AML-193 (cell line): ENCODE measurements around the gene CDKN2B.
"Not testable (repeated sequence)": the region's sequence is repeated elsewhere in the genome, so short reads cannot be mapped to it uniquely, and the experiment has no call there.

ENCODE experiments used
- DNase-seq, 2 experiments: peaks; one replicate each; lab custom pipeline; 2025; lab: John Stamatoyannopoulos, UW

The CDKN2B gene

DNA sequence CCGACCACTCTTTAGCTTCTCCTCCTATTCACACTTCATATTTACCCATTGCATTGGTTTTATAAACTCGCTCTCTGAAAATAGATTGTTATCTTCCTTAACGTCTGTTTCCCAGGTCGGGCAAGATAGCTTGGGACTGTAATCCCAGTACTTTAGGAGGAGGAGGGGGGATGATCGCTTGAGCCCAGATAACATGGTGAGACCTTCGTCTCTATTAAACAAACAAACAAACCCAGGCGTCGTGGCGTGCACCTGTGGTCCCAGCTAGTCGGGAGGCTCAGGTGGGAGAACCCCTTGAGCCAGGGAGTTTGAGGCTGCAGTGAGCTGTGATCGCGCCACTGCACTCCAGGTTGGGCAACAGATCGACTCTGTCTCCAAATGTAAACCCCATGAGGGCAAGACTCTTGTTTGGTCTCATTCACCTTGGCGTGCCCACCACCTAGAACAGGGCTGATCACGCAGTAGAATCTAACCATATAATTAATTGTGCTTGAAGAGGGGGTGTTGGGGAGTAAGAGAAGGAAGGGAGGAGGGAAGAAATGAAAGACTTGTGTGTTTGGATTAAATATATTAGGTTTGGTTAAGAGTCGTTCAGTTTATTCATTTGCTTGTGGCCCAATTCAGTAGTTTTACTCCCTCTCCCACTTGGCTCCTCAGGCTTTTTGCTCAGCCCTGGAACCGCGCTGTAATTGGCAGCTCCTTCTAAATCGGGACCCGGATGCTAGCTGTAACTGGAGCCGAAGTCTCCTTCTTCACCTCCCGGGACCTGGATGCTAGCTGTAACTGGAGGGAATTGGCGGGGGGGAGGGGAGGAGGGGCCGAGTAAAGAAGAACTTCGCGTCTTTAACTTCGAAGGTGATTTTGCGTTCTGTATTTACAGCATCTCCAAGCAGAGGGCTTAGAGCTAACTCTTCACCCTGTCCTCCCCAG is 39.8 kb downstream of the CDKN2B start:
- no peak for DNase-seq

DNA sequence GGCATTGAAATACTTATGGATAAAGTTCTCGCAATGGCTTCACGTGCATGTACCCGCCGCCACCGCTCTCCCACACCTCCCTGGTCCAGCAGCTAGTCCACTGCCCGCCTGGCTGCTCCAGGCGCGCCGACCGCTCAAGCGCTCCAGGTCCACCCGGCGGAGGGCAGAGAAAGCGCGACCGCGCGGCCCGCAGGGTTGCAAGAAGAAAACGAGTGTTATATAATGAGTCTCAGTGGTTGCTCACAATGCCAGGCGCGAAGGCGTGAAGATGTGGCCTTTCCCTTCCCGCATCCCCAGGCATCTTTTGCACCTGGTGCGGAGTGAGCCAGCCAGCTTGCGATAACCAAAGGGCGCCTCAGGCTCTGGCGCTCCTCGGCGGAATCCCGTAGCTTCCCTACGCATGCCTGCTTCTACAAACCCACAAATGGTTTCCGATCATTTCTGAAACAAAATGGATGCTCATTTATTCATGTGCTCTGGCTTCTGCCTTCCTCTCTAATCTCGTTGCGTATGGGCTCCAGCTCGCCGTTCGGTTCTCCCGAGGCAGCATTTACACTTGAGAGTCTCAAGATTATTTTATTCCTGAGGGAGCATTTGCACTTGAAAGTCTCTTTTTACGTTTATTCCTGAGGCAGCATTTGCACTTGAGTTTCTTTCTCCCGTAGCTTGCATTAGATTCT is 40.6 kb downstream of the CDKN2B start:
- DNase-seq: no peak

- no peak for DNase-seq
These were observed 41.4 kb downstream of the CDKN2B start for GRCh38 chr9:21967702-21968101.

DNA sequence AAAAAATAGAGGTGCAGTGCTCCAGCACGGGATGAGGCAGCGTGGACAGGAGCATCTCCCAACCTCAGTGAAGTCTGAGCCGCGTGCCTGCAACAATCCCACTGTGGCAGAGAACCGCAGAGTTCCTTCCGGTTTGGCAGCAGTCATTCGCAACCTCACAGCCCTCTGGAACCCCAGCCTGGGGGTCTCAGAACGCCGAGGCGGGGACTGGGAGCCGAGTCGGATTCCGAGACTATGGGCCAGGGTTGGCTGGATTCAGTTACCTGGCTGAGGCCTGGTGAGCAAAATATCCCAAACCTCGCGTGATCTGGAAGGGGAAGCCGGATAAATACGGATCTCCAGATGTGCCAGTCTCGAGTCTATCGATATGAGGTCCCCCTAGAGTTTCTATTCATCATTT is 41.9 kb downstream of the CDKN2B start:
- DNase-seq: no peak

DNA sequence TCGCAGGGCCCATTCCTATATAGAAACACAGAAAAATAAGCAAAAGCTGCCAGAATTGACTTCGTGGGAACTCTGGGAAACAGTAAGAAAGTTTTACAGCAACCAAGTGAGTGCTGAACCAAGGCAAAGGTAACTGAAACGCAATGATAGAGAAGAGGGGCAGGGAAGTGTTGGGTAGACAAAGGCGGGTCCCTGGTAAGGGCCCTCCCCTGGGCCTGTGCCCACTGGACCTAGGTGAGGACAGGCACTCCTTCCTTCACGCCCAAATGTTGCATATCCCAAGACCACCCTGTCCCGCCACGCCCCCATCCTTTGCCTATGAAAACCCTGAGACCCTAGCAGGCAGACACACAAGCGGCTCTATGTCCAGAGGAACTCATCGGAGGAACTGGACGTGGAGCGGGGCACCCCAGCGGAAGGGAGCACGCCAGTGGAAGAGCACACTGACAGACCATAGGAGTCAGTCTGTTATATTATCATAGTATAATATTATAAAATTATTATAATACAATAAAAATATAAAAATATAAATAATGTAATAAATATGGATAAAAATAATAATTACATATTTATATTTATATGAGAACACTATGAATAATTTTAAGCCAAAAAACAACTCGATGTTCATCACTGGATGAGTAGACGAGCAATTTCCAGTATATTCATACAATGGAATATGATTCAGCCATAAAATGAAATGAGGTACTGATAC is 42.8 kb downstream of the CDKN2B start:
- no peak for DNase-seq

- DNase-seq: no peak
These were observed 43.6 kb downstream of the CDKN2B start for GRCh38 chr9:21965401-21965951.

DNA sequence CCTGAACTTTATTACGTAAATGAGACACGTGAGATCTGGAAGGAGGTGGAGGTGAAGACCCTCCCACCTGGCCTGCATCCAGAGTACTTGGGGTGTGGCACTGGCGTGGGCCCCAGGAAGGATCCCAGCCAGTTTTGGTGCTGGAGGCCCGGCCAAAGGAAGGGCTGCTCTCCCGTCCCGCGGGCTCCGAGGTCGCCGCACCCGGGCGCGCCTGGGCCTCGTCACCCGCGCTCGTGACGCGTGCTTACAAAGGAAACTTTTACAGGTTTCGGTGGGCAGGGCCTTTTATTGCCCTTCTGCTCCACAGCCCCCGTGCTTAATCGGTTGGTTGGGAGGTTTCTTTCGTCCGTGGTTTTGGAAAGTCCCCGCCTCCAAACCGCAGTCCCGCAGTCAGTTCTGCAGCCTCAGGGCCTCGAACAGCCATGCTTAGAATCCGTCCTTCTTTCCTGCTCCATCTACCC is 44.1 kb downstream of the CDKN2B start:
- DNase-seq: no peak

- peak in 1 of 2 experiments; percentile 12 for DNase-seq
These were observed 47.5 kb downstream of the CDKN2B start for GRCh38 chr9:21961569-21961968.

DNA sequence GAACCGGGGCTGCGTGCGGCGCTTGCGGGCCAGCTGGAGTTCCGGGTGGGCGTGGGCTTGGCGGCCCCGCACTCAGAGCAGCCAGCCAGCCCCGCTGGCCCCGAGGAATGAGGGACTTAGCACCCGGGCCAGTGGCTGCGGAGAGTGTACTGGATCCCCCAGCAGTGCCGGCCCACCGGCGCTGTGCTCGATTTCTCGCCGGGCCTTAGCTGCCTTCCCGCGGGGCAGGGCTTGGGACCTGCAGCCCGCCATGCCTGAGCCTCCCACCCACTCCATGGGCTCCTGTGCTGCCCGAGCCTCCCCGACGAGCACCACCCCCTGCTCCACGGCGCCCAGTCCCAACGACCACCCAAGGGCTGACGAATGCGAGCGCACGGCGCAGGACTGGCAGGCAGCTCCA is 49.8 kb downstream of the CDKN2B start:
- not testable (repeated sequence) for DNase-seq

GRCh38 chr9:21958833-21959232 is 50.3 kb downstream of the CDKN2B start:
- no peak for DNase-seq
